Activated CD4-positive, alpha-beta T cell treated with anti-CD3 and anti-CD28 coated beads, Interleukin-10, Interleukin-2, amounts not matched to agents 100 ng/mL and 50 ng/mL, durations not matched to agents 16 hours and 8 hours (primary cell): Measurements from ENCODE around the gene CA12.
"Not testable (repeated sequence)": the region's sequence is repeated elsewhere in the genome, so short reads cannot be mapped to it uniquely, and the experiment has no call there.

Source experiments
- DNase-seq: peaks from one replicate; pipeline ENCODE4 v3.0.0-alpha.2; 2020

CA12 gene

GRCh38 chr15:63332367-63333124 lies 49.1 kb downstream of the CA12 start:
- DNase-seq: no peak

DNA sequence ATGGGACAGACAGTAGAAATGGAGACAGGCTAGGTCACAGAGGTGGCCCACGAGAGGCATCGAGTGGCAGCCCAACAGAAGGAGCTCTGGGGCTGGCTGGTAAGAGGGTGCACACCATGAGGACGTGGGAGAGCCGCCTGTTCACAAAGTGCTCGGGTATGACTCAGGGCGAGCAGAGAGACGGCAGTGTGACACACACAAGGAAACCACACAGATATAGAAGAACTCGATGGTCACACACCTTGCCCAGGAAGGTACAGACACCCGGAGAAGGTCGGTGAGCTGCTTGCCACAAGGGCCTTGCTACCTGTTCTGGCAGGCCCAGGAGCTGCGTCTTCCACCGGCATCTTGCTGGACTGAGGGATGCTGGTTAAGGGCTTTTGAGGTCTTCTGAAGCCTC lies 50.2 kb downstream of the CA12 start:
- peak; percentile 29 for DNase-seq

DNA sequence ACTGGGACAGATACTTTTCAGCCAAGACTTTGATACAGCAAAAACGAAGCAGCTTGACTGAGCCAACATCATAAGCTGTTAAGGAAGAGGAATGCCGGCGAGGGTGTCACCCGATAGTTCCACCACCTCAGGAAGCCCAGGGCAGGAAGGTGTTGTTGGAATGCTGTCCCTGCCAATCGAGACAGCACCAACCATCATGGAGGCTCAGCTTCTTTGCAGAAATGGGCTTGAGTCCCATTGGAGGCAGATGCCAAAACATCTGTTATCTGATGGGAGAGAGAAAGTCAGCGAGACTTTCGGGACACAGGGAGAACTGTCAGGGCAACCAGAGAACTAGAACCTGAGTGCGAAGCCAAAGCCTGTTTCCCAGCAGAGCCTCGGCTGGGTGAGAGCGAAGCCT lies 50.7 kb downstream of the CA12 start:
- no peak for DNase-seq

GRCh38 chr15:63329567-63330350 lies 51.9 kb downstream of the CA12 start:
- no peak for DNase-seq

DNA sequence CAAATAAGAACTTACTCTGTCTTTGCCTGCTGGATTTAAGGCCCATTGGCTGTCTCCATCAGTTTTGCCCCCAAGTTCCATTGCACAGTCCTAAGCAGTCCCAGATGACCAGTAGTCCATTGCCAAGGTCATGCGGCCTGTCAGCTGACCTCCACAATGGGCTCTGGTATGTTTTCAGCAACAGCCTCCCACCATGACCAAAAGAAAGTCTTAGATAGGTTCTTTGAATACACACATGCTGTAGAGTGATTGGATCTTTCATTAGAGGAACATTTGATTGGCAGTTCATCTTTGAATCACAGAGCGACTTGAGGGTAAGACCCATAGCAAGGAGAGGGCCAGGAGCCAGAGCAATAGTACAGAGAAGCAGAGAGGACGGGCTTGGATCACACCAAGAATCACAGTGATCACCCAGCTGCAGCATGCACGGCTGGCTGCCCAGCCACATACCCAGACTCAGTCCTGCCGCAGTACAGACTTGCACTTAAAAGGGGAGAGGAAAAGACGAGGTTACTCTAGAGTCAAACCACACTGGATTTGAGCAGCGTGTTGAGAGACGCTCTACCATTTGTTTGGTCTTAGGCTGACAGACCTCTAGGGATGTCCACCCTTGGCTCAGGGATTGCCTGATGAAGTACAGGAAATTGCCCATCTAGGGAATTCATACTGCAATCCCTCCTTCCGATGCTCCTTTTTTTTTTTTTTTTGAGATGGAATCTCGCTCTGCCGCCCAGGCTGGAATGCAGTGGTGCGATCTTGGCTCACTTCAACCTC lies 53.8 kb downstream of the CA12 start:
- no peak for DNase-seq

DNA sequence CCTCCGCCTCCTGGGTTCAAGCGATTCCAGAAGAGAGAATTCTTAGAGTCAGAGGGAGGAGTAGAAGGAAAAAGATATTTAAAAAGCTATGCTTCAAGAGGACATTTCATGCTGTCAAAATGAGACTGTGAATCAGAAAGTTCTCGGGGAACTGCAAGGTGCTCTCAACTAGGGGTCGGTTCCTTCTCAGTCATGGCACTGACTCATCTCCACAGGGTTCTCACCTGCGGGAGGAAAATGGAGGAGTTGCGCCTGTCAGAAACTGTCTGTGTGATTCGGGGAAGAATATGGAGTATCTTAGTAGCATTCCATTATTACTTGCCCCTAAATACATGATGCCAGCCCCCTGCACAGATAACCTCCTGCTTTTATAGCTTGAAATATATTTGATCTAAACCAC lies 56.9 kb downstream of the CA12 start:
- peak; percentile 30 for DNase-seq

GRCh38 chr15:63323798-63324563 lies 57.7 kb downstream of the CA12 start:
- no peak for DNase-seq

GRCh38 chr15:63322541-63322940 lies 59.1 kb downstream of the CA12 start:
- DNase-seq: no peak

GRCh38 chr15:63321462-63321861 lies 60.2 kb downstream of the CA12 start:
- DNase-seq: no peak

DNA sequence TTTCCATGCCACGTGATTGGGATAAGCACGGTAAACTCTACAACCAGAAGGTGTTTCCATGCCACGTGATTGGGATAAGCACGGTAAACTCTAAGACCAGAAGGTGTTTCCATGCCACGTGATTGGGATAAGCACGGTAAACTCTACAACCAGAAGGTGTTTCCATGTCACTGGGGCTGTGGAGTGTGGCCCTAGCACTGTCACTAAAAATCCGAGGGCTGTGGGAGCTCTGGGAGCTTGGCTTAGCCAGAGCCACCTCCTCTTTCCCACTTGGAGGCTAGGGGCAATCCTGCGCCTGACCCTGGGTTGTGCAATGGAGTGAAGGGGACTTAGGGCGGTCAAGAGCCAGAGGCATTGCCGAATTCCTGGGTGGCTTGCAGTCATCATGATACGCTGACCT lies 60.7 kb downstream of the CA12 start:
- DNase-seq: not testable (repeated sequence)

DNA sequence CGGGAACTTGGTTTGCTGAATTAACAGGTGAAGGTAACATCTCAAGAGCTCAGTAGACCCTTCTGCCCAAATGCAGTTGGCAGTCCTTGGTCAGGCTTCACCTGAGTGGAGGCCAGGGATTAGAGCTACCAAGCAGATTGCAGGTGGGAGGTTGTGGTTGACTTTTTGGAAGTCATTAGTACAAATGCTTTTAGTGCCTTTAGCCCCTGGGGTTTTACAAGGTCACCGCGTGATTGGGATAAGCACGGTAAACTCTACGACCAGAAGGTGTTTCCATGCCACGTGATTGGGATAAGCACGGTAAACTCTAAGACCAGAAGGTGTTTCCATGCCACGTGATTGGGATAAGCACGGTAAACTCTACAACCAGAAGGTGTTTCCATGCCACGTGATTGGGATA lies 61.2 kb downstream of the CA12 start:
- not testable (repeated sequence) for DNase-seq

DNA sequence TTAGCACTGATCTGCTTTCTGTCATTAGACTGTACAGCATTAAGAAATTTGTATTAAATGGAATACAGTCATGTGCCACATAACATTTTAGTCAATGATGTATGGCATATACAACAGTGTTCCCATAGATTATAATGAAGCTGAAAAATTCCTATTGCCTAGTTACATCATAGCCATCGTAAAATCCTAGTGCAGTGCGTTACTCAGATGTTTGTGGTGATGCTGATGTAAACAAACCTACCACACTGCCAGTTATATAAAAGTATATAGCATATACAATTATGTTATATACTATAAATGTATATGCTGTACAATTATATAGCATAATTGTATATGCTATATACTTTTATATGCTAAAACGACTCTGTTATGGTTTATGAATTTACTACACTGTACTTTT lies 62.6 kb downstream of the CA12 start:
- DNase-seq: no peak

- no peak for DNase-seq
Observed at GRCh38 chr15:63318344-63318743, 63.3 kb downstream of the CA12 start.

- no peak for DNase-seq
Observed at GRCh38 chr15:63314409-63314808, 67.2 kb downstream of the CA12 start.

DNA sequence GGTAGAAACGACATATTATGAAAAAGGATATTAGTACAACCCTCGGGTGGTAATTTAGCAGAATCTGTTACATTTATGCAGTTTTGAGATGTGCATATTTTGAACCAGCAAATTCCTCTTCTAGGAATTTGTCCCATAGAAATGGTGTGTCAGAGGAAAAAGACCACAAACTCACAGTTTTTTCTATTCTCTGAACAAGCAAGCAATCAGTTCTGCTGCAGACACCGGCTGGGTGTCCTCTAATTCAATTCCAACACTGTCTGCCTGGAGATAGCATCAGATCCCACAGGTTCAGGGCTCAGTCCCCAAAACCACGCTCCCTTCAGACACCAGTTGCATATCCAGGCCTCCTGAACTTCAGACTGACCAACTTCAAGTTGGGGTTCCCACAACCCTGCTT lies 67.8 kb downstream of the CA12 start:
- no peak for DNase-seq

DNA sequence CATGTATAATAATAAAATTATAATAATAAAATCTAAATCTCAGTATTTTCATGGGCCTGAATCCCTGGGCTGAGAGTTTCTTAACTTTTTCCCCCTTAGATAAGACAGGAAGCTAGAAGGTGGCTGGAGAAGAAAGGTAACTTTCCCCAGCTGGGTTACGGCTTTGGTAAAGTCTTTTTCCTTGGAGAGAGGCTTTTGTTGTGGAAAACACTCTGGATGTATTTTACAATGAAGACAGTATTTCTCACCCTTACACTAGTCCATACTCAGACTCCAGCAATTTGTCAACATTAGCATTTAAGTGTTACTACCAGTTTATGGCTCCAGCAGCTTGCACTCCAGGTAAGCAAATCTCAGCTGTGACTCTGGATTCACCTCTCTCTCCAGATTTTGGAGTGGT lies 69.4 kb downstream of the CA12 start:
- no peak for DNase-seq

DNA sequence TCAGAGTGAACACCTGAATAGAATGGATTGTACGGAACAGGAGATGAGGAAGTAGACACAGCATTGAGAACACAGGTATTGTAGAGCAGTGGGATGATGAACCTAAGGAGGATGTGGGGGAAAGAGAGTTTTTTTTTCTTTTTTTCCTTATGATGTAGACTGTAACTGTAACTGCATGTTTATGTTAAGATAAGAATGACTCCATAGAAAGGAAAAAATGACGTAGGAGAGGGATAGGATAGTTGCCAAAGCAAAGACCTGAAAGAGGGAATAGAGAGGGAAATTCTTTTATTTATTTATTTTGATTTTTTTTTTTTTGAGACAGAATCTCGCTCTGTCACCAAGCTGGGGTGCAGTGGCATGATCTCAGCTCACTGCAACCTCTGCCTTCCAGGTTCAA lies 71.0 kb downstream of the CA12 start:
- no peak for DNase-seq

DNA sequence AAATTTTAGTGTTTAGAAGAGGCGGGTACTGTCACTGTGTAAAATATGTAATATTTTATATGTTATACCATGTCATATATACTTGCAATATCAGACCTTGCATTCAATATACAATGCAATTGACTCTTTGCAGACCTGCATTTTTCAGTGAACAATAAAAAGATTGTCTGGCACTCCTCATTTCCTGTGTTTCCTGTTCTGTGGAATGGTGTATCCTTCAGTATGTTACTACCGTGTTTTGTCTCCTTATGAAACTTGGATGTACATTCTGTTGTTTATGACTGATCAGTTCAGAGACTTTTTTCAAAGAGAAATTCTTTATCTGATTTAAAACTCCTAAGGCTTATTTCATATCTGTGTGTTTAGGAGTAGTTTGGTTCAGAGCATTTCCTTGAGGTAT lies 72.7 kb downstream of the CA12 start:
- DNase-seq: no peak

- no peak for DNase-seq
Observed at GRCh38 chr15:63308491-63308890, 73.2 kb downstream of the CA12 start.

DNA sequence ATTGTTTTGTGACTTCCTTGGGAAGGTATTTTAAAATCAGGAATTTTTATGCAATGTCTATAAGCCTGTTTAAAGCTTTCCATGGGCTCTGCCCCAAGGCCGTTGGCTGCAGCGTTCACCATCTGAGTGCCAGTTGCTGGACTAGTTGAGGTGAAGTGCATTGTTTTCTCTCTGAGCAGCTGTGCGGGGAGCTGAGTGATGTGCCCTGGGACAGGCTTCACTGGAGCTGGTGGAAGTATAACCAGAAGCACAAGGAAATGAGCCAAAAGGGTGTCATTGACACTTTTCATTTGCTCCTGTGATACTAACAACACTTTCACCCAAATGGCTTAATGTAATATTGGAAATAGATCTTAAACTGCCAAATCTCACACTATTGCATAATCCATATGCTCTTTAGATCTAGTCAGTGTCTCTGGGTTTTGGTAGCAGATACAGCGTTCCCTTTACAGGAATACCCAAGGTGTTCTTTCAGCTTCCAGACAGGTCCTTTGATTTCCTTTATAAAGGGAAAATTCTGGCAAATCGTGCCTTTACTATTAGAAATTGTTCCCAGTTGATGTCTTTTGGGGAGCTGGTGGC lies 75.1 kb downstream of the CA12 start:
- no peak for DNase-seq

DNA sequence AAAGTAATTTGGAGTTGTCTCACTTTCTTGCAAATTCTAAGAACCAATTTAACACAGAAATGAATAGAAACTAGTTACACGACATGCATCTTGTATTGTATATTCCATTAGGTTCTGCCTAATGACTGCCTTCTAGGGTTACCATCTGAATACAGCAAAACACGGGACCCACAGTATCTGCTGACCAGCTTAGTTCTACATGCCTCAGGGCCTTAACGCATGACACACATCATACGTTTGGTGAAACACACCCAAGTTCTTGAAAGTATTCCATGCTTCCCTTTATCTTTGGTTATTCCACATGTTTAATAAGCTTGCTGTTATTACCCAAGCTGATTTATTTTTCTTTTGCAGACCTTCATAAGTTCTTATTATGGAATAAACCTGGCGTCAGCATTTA lies 76.4 kb downstream of the CA12 start:
- no peak for DNase-seq

GRCh38 chr15:63301088-63301487 lies 80.6 kb downstream of the CA12 start:
- DNase-seq: no peak
